ENCODE results near the gene MKRN2OS. TPM values are rescaled to one million over a fixed set of nuclear protein-coding genes. Genes with fewer than 3 reads are reported as not detected.

MKRN2OS gene
- not detected for total RNA-seq
- polyA plus RNA-seq = under 1 TPM in 1 of 4 donors, not detected in 3; 0.21 TPM

- Histone ChIP-seq H3K27me3 (ENCODE audit: control insufficient read depth, insufficient read depth, low read length) (no peaks in the 10 kb centered on the region), H3K36me3 (ENCODE audit: control insufficient read depth, insufficient read depth, low read length) (no peaks in the 10 kb centered on the region), H3K4me3 (ENCODE audit: low read depth, low read length) (no peak within 1 kb of the TSS), H3K9me3 (ENCODE audit: control insufficient read depth in 2 of 2, low read length in 2 of 2) (no peaks in the 10 kb centered on the region), H3K4me1 (ENCODE audit: control insufficient read depth, insufficient read depth, low read length, poor library complexity, severe bottlenecking) (no peaks in the 10 kb centered on the region), H3K27ac (ENCODE audit: insufficient read depth, low read length, poor library complexity, severe bottlenecking) (no peak within 1 kb of the TSS)
- ATAC-seq (ENCODE audit: low read depth in 2 of 2) (no peak), DNase-seq (no peak)
- no peaks in the 10 kb centered on the region for H3K4me1 Mint-ChIP-seq
- no peaks in the 10 kb centered on the region for H3K9me3 Mint-ChIP-seq
- no peak within 1 kb of the TSS for H3K4me3 Mint-ChIP-seq
- H3K27me3 Mint-ChIP-seq = peaks cover 6% of the 10 kb centered on the region
- peaks cover 4% of the 10 kb centered on the region for H3K36me3 Mint-ChIP-seq
- no peak within 1 kb of the TSS for H3K27ac Mint-ChIP-seq
Measured at GRCh38 chr3:12545473-12545791, at the start of gene MKRN2OS. Gene MKRN2OS, minus strand, starts transcription at chr3:12545499. Its CDS starts 35 bp downstream, at chr3:12545464.

DNA sequence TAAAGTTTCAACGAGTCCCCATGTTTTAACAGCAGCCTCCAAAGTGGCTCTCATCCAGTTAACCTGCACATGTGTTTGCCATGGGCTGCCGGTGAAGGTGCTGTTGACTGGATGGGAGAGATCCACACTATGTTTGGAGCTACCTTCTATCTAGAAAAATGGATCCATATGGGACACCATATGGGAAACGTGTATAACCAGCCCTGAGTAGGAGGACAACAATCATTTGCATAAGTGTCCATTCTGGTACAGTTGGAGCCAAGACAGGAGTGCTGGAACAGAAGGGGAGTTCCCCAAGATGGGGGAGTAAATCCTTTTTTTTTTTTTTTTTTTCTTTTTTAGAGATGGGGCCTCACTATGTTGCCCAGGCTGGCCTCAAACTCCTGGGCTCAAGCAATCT lies 48.2 kb upstream of the MKRN2OS start:
- Histone ChIP-seq H3K27me3 (ENCODE audit: control insufficient read depth, insufficient read depth, low read length) (no peaks in the 10 kb centered on the region), H3K4me1 (ENCODE audit: control insufficient read depth, insufficient read depth, low read length, poor library complexity, severe bottlenecking) (no peaks in the 10 kb centered on the region), H3K27ac (ENCODE audit: insufficient read depth, low read length, poor library complexity, severe bottlenecking) (no peak overlapping the region), H3K36me3 (ENCODE audit: control insufficient read depth, insufficient read depth, low read length) (peaks cover 76% of the 10 kb centered on the region), H3K9me3 (ENCODE audit: control insufficient read depth in 2 of 2, low read length in 2 of 2) (no peaks in the 10 kb centered on the region), H3K4me3 (ENCODE audit: low read depth, low read length) (no peak overlapping the region)
- ATAC-seq (ENCODE audit: low read depth in 2 of 2) = no peak
- Mint-ChIP-seq H3K27me3 (no peaks in the 10 kb centered on the region), H3K36me3 (peaks cover 54% of the 10 kb centered on the region), H3K27ac (peak overlapping the region in 2 of 3 donors; percentile 33 to 81), H3K9me3 (no peaks in the 10 kb centered on the region), H3K4me3 (no peak overlapping the region), H3K4me1 (peaks cover 0 to 5% (median 0%) of the 10 kb centered on the region in 4 donors)
- DNase-seq = no peak

DNA sequence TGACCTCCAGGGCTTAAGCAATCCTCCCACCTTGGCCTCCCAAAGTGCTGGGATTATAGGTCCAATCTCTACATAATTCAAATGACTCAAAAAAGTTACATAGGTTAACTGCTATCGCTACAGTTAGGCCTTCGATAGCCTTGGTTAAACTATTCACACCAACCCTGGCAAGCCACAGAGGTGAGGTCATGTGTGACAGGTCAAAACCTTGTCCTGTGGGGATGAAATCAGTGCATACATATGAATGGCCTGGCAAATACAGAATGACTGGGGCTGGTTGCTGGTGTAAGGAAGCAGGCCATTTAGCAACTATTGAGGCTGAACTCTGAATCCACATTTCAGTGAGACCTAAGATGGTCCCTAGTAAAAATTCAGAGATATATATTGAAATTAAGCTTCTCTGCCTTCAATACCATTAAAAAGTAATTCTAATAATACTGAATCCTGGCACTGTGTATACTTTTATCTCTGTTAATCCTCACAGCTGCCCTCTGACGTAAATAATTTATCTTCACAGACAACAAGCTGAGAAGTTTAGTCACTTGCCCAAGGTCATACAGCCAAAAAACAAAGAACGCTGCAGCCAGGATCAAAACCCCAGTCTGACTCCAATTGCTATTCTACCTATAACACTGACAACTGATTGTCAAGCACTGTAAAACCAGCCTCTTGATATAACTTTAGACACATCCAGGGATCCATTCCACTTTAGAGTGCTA lies 46.9 kb upstream of the MKRN2OS start:
- peaks cover 59% of the 10 kb centered on the region for H3K36me3 Mint-ChIP-seq
- DNase-seq = no peak
- H3K9me3 Mint-ChIP-seq = no peaks in the 10 kb centered on the region
- H3K27me3 Mint-ChIP-seq = no peaks in the 10 kb centered on the region
- no peak for ATAC-seq (ENCODE audit: low read depth in 2 of 2)
- Histone ChIP-seq H3K9me3 (ENCODE audit: control insufficient read depth in 2 of 2, low read length in 2 of 2) (no peaks in the 10 kb centered on the region), H3K4me3 (ENCODE audit: low read depth, low read length) (no peak overlapping the region), H3K4me1 (ENCODE audit: control insufficient read depth, insufficient read depth, low read length, poor library complexity, severe bottlenecking) (no peaks in the 10 kb centered on the region), H3K36me3 (ENCODE audit: control insufficient read depth, insufficient read depth, low read length) (peaks cover 75% of the 10 kb centered on the region), H3K27me3 (ENCODE audit: control insufficient read depth, insufficient read depth, low read length) (no peaks in the 10 kb centered on the region), H3K27ac (ENCODE audit: insufficient read depth, low read length, poor library complexity, severe bottlenecking) (no peak overlapping the region)
- no peak overlapping the region for H3K4me3 Mint-ChIP-seq
- H3K27ac Mint-ChIP-seq = no peak overlapping the region
- peaks cover 0 to 5% (median 0%) of the 10 kb centered on the region in 4 donors for H3K4me1 Mint-ChIP-seq

- Histone ChIP-seq H3K4me3 (ENCODE audit: low read depth, low read length) (no peak overlapping the region), H3K36me3 (ENCODE audit: control insufficient read depth, insufficient read depth, low read length) (peaks cover 76% of the 10 kb centered on the region), H3K27me3 (ENCODE audit: control insufficient read depth, insufficient read depth, low read length) (no peaks in the 10 kb centered on the region), H3K27ac (ENCODE audit: insufficient read depth, low read length, poor library complexity, severe bottlenecking) (no peak overlapping the region), H3K9me3 (ENCODE audit: control insufficient read depth in 2 of 2, low read length in 2 of 2) (no peaks in the 10 kb centered on the region), H3K4me1 (ENCODE audit: control insufficient read depth, insufficient read depth, low read length, poor library complexity, severe bottlenecking) (no peaks in the 10 kb centered on the region)
- Mint-ChIP-seq H3K36me3 (peaks cover 55% of the 10 kb centered on the region), H3K27me3 (no peaks in the 10 kb centered on the region), H3K27ac (peak overlapping the region in 1 of 3 donors; percentile 32), H3K4me3 (no peak overlapping the region), H3K9me3 (no peaks in the 10 kb centered on the region), H3K4me1 (peaks cover 0 to 5% (median 0%) of the 10 kb centered on the region in 4 donors)
- ATAC-seq (ENCODE audit: low read depth in 2 of 2) (no peak), DNase-seq (no peak)
Measured at GRCh38 chr3:12591456-12591855, 46.2 kb upstream of the MKRN2OS start.

GRCh38 chr3:12590096-12590495 lies 44.8 kb upstream of the MKRN2OS start:
- Mint-ChIP-seq H3K4me3 (no peak overlapping the region), H3K4me1 (peaks cover 0 to 5% (median 0%) of the 10 kb centered on the region in 4 donors), H3K9me3 (no peaks in the 10 kb centered on the region), H3K27ac (peak overlapping the region in 1 of 3 donors; percentile 52), H3K36me3 (peaks cover 48% of the 10 kb centered on the region), H3K27me3 (no peaks in the 10 kb centered on the region)
- no peak for DNase-seq
- peaks cover 79% of the 10 kb centered on the region for H3K36me3 ChIP-seq (ENCODE audit: control insufficient read depth, insufficient read depth, low read length)
- no peak overlapping the region for H3K27ac ChIP-seq (ENCODE audit: insufficient read depth, low read length, poor library complexity, severe bottlenecking)
- H3K27me3 ChIP-seq (ENCODE audit: control insufficient read depth, insufficient read depth, low read length) = no peaks in the 10 kb centered on the region
- H3K4me1 ChIP-seq (ENCODE audit: control insufficient read depth, insufficient read depth, low read length, poor library complexity, severe bottlenecking) = no peaks in the 10 kb centered on the region
- no peak for ATAC-seq (ENCODE audit: low read depth in 2 of 2)
- no peak overlapping the region for H3K4me3 ChIP-seq (ENCODE audit: low read depth, low read length)
- no peaks in the 10 kb centered on the region for H3K9me3 ChIP-seq (ENCODE audit: control insufficient read depth in 2 of 2, low read length in 2 of 2)

- H3K36me3 ChIP-seq (ENCODE audit: control insufficient read depth, insufficient read depth, low read length) = peaks cover 84% of the 10 kb centered on the region
- no peaks in the 10 kb centered on the region for H3K9me3 ChIP-seq (ENCODE audit: control insufficient read depth in 2 of 2, low read length in 2 of 2)
- no peak overlapping the region for H3K4me3 ChIP-seq (ENCODE audit: low read depth, low read length)
- no peak overlapping the region for H3K27ac ChIP-seq (ENCODE audit: insufficient read depth, low read length, poor library complexity, severe bottlenecking)
- H3K36me3 Mint-ChIP-seq = peaks cover 43% of the 10 kb centered on the region
- no peaks in the 10 kb centered on the region for H3K9me3 Mint-ChIP-seq
- no peaks in the 10 kb centered on the region for H3K4me1 ChIP-seq (ENCODE audit: control insufficient read depth, insufficient read depth, low read length, poor library complexity, severe bottlenecking)
- no peak overlapping the region for H3K4me3 Mint-ChIP-seq
- peaks cover 0 to under 1% (median 0%) of the 10 kb centered on the region in 4 donors for H3K4me1 Mint-ChIP-seq
- no peaks in the 10 kb centered on the region for H3K27me3 ChIP-seq (ENCODE audit: control insufficient read depth, insufficient read depth, low read length)
- peak overlapping the region in 2 of 3 donors; percentile 8 to 72 for H3K27ac Mint-ChIP-seq
- H3K27me3 Mint-ChIP-seq = no peaks in the 10 kb centered on the region
- ATAC-seq (ENCODE audit: low read depth in 2 of 2) = no peak
- no peak for DNase-seq
Measured at GRCh38 chr3:12588039-12589009, 43.0 kb upstream of the MKRN2OS start.

- Mint-ChIP-seq H3K36me3 (peaks cover 42% of the 10 kb centered on the region), H3K4me3 (no peak overlapping the region), H3K27me3 (no peaks in the 10 kb centered on the region), H3K27ac (no peak overlapping the region), H3K4me1 (peaks cover 0 to 4% (median 0%) of the 10 kb centered on the region in 4 donors), H3K9me3 (no peaks in the 10 kb centered on the region)
- H3K27me3 ChIP-seq (ENCODE audit: control insufficient read depth, insufficient read depth, low read length) = no peaks in the 10 kb centered on the region
- H3K4me3 ChIP-seq (ENCODE audit: low read depth, low read length) = no peak overlapping the region
- no peaks in the 10 kb centered on the region for H3K9me3 ChIP-seq (ENCODE audit: control insufficient read depth in 2 of 2, low read length in 2 of 2)
- ATAC-seq (ENCODE audit: low read depth in 2 of 2) = no peak
- H3K27ac ChIP-seq (ENCODE audit: insufficient read depth, low read length, poor library complexity, severe bottlenecking) = no peak overlapping the region
- DNase-seq = no peak
- H3K4me1 ChIP-seq (ENCODE audit: control insufficient read depth, insufficient read depth, low read length, poor library complexity, severe bottlenecking) = no peaks in the 10 kb centered on the region
- H3K36me3 ChIP-seq (ENCODE audit: control insufficient read depth, insufficient read depth, low read length) = peaks cover 93% of the 10 kb centered on the region
Measured at GRCh38 chr3:12586403-12586802, 41.1 kb upstream of the MKRN2OS start.
